H9 (cell line): ENCODE data around the gene PCBD2. TPM values are rescaled to one million over a fixed set of nuclear protein-coding genes. Genes with fewer than 3 reads are reported as not detected.

Experiments used
- DNase-seq: peaks from one replicate; pipeline ENCODE4 v3.0.0-alpha.2; 2017
- H2AFZ ChIP-seq: one replicate; pipeline ENCODE4 v1.6.1; 2013; ENCODE audit warnings: mild to moderate bottlenecking, low read length, control low read depth, moderate library complexity
- H2AK5ac ChIP-seq: 2 replicates; pipeline ENCODE4 v1.6.1; 2013; ENCODE audit warnings: low read length, control low read depth, mixed read lengths; ENCODE audit not compliant: insufficient read length
- H2BK120ac ChIP-seq: one replicate; pipeline ENCODE4 v1.6.1; 2013; ENCODE audit warnings: low read depth, mild to moderate bottlenecking, low read length, control low read depth, inconsistent platforms; ENCODE audit not compliant: poor library complexity, severe bottlenecking
- H2BK12ac ChIP-seq: 2 replicates; pipeline ENCODE4 v1.6.1; 2013; ENCODE audit warnings: low read length, control low read depth, mixed read lengths, low read depth; ENCODE audit not compliant: insufficient read length
- H2BK15ac ChIP-seq: 2 replicates; pipeline ENCODE4 v1.6.1; 2013; ENCODE audit warnings: low read depth, low read length, control low read depth
- H2BK20ac ChIP-seq: one replicate; pipeline ENCODE4 v1.6.1; 2013; ENCODE audit warnings: low read depth, mild to moderate bottlenecking, low read length, control low read depth, inconsistent platforms; ENCODE audit not compliant: poor library complexity, severe bottlenecking
- H2BK5ac ChIP-seq: 2 replicates; pipeline ENCODE4 v1.6.1; 2013; ENCODE audit warnings: low read length, control low read depth, mixed read lengths; ENCODE audit not compliant: insufficient read length
- H3K14ac ChIP-seq: 2 replicates; pipeline ENCODE4 v1.6.1; 2013; ENCODE audit warnings: low read length, control low read depth; ENCODE audit not compliant: insufficient read depth
- H3K18ac ChIP-seq: 2 replicates; pipeline ENCODE4 v1.6.1; 2013; ENCODE audit warnings: low read depth, mild to moderate bottlenecking, mixed read lengths, low read length, control low read depth; ENCODE audit not compliant: insufficient read length
- H3K23ac ChIP-seq: 2 replicates; pipeline ENCODE4 v1.6.1; 2013; ENCODE audit warnings: low read length, control low read depth, mixed read lengths, low read depth; ENCODE audit not compliant: insufficient read length
- H3K23me2 ChIP-seq: 2 replicates; pipeline ENCODE4 v1.6.1; 2013; ENCODE audit warnings: low read depth, mild to moderate bottlenecking, mixed read lengths, low read length, control low read depth; ENCODE audit not compliant: insufficient read length, poor library complexity, severe bottlenecking
- H3K27ac ChIP-seq: 2 replicates; pipeline ENCODE4 v1.5.1; 2013; ENCODE audit warnings: low read length, control low read depth, mixed read lengths, low read depth; ENCODE audit not compliant: insufficient read length
- H3K27me3 ChIP-seq: 2 replicates; pipeline ENCODE4 v1.6.1; 2013; ENCODE audit warnings: low read length, control low read depth, inconsistent platforms; ENCODE audit not compliant: insufficient read depth
- H3K4ac ChIP-seq: 2 replicates; pipeline ENCODE4 v1.6.1; 2013; ENCODE audit warnings: low read depth, mild to moderate bottlenecking, control low read depth, inconsistent platforms, low read length, moderate library complexity
- H3K4me1 ChIP-seq: 2 replicates; pipeline ENCODE4 v1.6.1; 2013; ENCODE audit warnings: low read length, control low read depth, inconsistent platforms; ENCODE audit not compliant: insufficient read depth
- H3K4me2 ChIP-seq: 2 replicates; pipeline ENCODE4 v1.6.1; 2013; ENCODE audit warnings: low read length, control low read depth, mixed read lengths; ENCODE audit not compliant: insufficient read length, insufficient read depth
- H3K56ac ChIP-seq: 2 replicates; pipeline ENCODE4 v1.6.1; 2013; ENCODE audit warnings: low read depth, mild to moderate bottlenecking, mixed read lengths, low read length, control low read depth; ENCODE audit not compliant: insufficient read length
- H3K79me1 ChIP-seq: 2 replicates; pipeline ENCODE4 v1.6.1; 2013; ENCODE audit warnings: low read depth, mild to moderate bottlenecking, moderate library complexity, low read length, control low read depth, inconsistent platforms; ENCODE audit not compliant: insufficient read depth, poor library complexity, severe bottlenecking
- H3K79me2 ChIP-seq: 2 replicates; pipeline ENCODE4 v1.6.1; 2013; ENCODE audit warnings: low read length, control low read depth, inconsistent platforms; ENCODE audit not compliant: insufficient read depth
- H3K9ac ChIP-seq: 2 replicates; pipeline ENCODE4 v1.6.1; 2013; ENCODE audit warnings: low read length, control low read depth, mixed read lengths; ENCODE audit not compliant: insufficient read length; ENCODE audit errors: extremely low read depth
- H3K9me3 ChIP-seq: one replicate; pipeline ENCODE4 v1.6.1; 2013; ENCODE audit warnings: low read depth, low read length, inconsistent platforms; ENCODE audit not compliant: control insufficient read depth
- H3T11ph ChIP-seq: one replicate; pipeline ENCODE4 v1.6.1; 2013; ENCODE audit warnings: mild to moderate bottlenecking, low read length, control low read depth, inconsistent platforms
- H4K20me1 ChIP-seq: one replicate; pipeline ENCODE4 v1.6.1; 2013; ENCODE audit not compliant: control insufficient read depth, insufficient read length, insufficient read depth
- H4K5ac ChIP-seq: 2 replicates; pipeline ENCODE4 v1.6.1; 2013; ENCODE audit warnings: low read depth, mild to moderate bottlenecking, mixed read lengths, low read length, control low read depth; ENCODE audit not compliant: insufficient read length
- H4K8ac ChIP-seq: replicated peaks from 2 replicates; pipeline ENCODE4 v1.6.1; 2013; ENCODE audit warnings: low read length, control low read depth, mixed read lengths, low read depth; ENCODE audit not compliant: insufficient read length
- H4K91ac ChIP-seq: 2 replicates; pipeline ENCODE4 v1.6.1; 2013; ENCODE audit warnings: low read depth, mild to moderate bottlenecking, moderate library complexity, mixed read lengths, low read length, control low read depth; ENCODE audit not compliant: insufficient read length
- H3K27ac Mint-ChIP-seq, 3 experiments: 2 replicates in 2 of 3; 3 replicates in 1 of 3; pipeline ENCODE4 v1.8.0; 2020 to 2021; ENCODE audit warnings: mixed read lengths in 3 of 3, mild to moderate bottlenecking in 1 of 3, moderate library complexity in 1 of 3
- H3K27me3 Mint-ChIP-seq: 2 replicates; pipeline ENCODE4 v1.8.0; 2021; ENCODE audit warnings: low read depth, mild to moderate bottlenecking, moderate library complexity, mixed read lengths
- H3K36me3 Mint-ChIP-seq, 3 experiments: 2 replicates in 2 of 3; 3 replicates in 1 of 3; pipeline ENCODE4 v1.8.0; 2020 to 2021; ENCODE audit warnings: low read depth in 3 of 3, mixed read lengths in 3 of 3; ENCODE audit not compliant: insufficient read depth in 1 of 3
- H3K4me1 Mint-ChIP-seq, 2 experiments: 2 replicates each; pipeline ENCODE4 v1.8.0; 2020; ENCODE audit warnings: mixed read lengths in 2 of 2
- H3K4me3 Mint-ChIP-seq, 2 experiments: 2 replicates in 1 of 2; 3 replicates in 1 of 2; pipeline ENCODE4 v1.8.0; 2020 to 2021; ENCODE audit warnings: mild to moderate bottlenecking in 2 of 2, mixed read lengths in 2 of 2, moderate library complexity in 1 of 2
- H3K9me3 Mint-ChIP-seq, 2 experiments: 2 replicates in 1 of 2; 3 replicates in 1 of 2; pipeline ENCODE4 v1.8.0; 2020; ENCODE audit warnings: mild to moderate bottlenecking in 2 of 2, mixed read lengths in 2 of 2, moderate library complexity in 1 of 2
- CTCF ChIP-seq: fragments of 200-600 bp; sonication (generic); conservative IDR thresholded peaks from 3 replicates; pipeline ENCODE4 v1.8.0; 2021; ENCODE audit warnings: antibody characterized with exemption, mild to moderate bottlenecking
- WGBS: extraction: QIAGEN DNeasy Blood & Tissue Kit; methylation state at CpG from one replicate; pipeline ENCODE4 v1.1.7; 2013; ENCODE audit warnings: missing lambda C conversion rate, low lambda C conversion rate, mixed read lengths; ENCODE audit not compliant: insufficient read length; ENCODE audit errors: extremely low coverage; 5-methylcytosine and 5-hydroxymethylcytosine counted together
- total RNA-seq: library from RNA; stranded (reverse); gene quantifications from 2 replicates; pipeline ENCODE4 v1.2.1, GENCODE V29; 2021

PCBD2 gene
- total RNA-seq, 1 experiment from 2014 or later: 11.9 TPM

DNA sequence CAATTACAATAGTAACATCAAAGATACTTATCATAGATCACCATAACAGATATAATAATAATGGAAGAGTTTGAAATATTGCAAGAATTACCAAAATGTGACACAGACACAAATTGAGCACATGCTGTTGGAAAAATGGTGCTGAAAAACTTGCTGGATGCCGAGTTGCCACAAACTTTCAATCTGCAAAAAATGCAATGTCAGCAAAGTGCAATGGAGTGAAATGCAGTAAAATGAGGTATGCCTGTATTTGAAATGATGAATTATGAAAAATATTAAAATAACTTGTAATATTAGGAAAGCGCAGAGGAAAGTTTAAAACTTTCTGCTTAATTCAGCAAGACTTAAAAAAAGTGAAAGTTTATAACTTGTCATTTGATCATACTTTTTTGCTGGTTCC is 12.0 kb upstream of the PCBD2 start:
- Histone ChIP-seq H3T11ph (no peak overlapping the region), H3K23ac (no peak overlapping the region), H3K4me2 (no peak overlapping the region), H3K56ac (no peak overlapping the region), H3K4ac (no peak overlapping the region), H3K23me2 (no peaks in the 10 kb centered on the region), H2BK20ac (no peak overlapping the region), H4K8ac (no peak overlapping the region), H2BK5ac (no peak overlapping the region), H4K91ac (no peak overlapping the region), H3K79me1 (no peaks in the 10 kb centered on the region), H3K27ac (no peak overlapping the region), H2BK120ac (no peak overlapping the region), H4K5ac (no peak overlapping the region), H2AFZ (no peak overlapping the region), H3K79me2 (no peaks in the 10 kb centered on the region), H3K9ac (no peak overlapping the region), H2BK12ac (no peak overlapping the region), H3K27me3 (no peaks in the 10 kb centered on the region), H2AK5ac (no peak overlapping the region), H3K4me1 (no peaks in the 10 kb centered on the region), H3K18ac (no peak overlapping the region), H2BK15ac (no peak overlapping the region), H3K9me3 (no peaks in the 10 kb centered on the region), H4K20me1 (no peaks in the 10 kb centered on the region), H3K14ac (no peak overlapping the region)
- H3K27ac Mint-ChIP-seq: no peak overlapping the region
- H3K36me3 Mint-ChIP-seq: peaks cover 9 to 13% (median 13%) of the 10 kb centered on the region in 3 experiments; a peak in 6 of 7 replicates
- no peak overlapping the region for H3K4me3 Mint-ChIP-seq
- TF ChIP-seq CTCF: no peak
- H3K4me1 Mint-ChIP-seq: peaks cover 8 to 14% of the 10 kb centered on the region in 2 experiments
- H3K27me3 Mint-ChIP-seq: no peaks in the 10 kb centered on the region
- WGBS: no CpG with 5 or more reads among the region's 2 CpGs
- no peak for DNase-seq
- no peaks in the 10 kb centered on the region; a peak in 1 of 5 replicates for H3K9me3 Mint-ChIP-seq
